BLaER1 (cell line): ENCODE measurements around the gene GRK5.

ENCODE experiments used
- H3K27ac ChIP-seq: shearing (Covaris generic); formaldehyde crosslinking; 2 replicates; pipeline ENCODE4 v1.8.1; 2022
- H3K27me3 ChIP-seq: shearing (Covaris generic); formaldehyde crosslinking; 2 replicates; pipeline ENCODE4 v1.8.1; 2022
- H3K36me3 ChIP-seq: shearing (Covaris generic); formaldehyde crosslinking; 2 replicates; pipeline ENCODE4 v1.8.1; 2022
- H3K4me1 ChIP-seq: shearing (Covaris generic); formaldehyde crosslinking; 2 replicates; pipeline ENCODE4 v1.8.1; 2022
- H3K4me2 ChIP-seq: shearing (Covaris generic); formaldehyde crosslinking; 2 replicates; pipeline ENCODE4 v1.8.1; 2022
- H3K4me3 ChIP-seq: shearing (Covaris generic); formaldehyde crosslinking; 2 replicates; pipeline ENCODE4 v1.8.1; 2022
- H3K9ac ChIP-seq: shearing (Covaris generic); formaldehyde crosslinking; 2 replicates; pipeline ENCODE4 v1.8.1; 2022
- H3K9me3 ChIP-seq: shearing (Covaris generic); formaldehyde crosslinking; 2 replicates; pipeline ENCODE4 v1.8.1; 2022
- H4K20me1 ChIP-seq: shearing (Covaris generic); formaldehyde crosslinking; 2 replicates; pipeline ENCODE4 v1.8.1; 2022
- Cebpa-rat ChIP-seq: shearing (Covaris generic); IDR thresholded peaks from 2 replicates; pipeline ENCODE4 v1.8.1; 2022

The GRK5 gene

DNA sequence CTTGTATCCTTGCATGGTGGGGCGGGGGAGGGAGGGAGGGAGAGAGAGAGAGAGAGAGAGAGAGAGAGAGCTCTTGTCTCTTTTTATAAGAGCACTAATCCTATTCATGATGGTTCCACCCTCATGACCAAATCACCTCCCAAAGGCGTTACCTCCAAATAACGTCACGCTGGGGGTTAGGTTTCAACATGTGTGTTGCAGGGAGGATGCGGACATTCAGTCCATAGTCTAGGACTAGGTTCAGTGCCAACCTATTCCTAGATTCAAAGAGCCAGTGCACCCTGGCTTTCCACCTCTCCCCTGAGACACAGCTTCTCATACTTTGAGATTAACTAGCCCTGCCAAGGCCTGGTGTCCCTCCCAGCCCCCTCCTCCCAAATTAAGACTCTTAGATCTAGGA, 123.0 kb downstream of the GRK5 start:
- Histone ChIP-seq H3K9ac (no peak overlapping the region), H3K9me3 (no peaks in the 10 kb centered on the region), H3K27me3 (no peaks in the 10 kb centered on the region), H3K27ac (no peak overlapping the region), H3K4me3 (no peak overlapping the region), H4K20me1 (peaks cover under 1% of the 10 kb centered on the region; the same call in 1 of the 2 replicates), H3K36me3 (no peaks in the 10 kb centered on the region), H3K4me2 (no peak overlapping the region), H3K4me1 (peaks cover 12% of the 10 kb centered on the region)
- no peak for TF ChIP-seq Cebpa-rat

- Histone ChIP-seq H3K9ac (no peak overlapping the region), H3K4me3 (no peak overlapping the region), H3K9me3 (no peaks in the 10 kb centered on the region), H3K27ac (no peak overlapping the region), H3K4me1 (peaks cover 12% of the 10 kb centered on the region), H4K20me1 (no peaks in the 10 kb centered on the region; the same call in 1 of the 2 replicates), H3K4me2 (no peak overlapping the region), H3K27me3 (no peaks in the 10 kb centered on the region), H3K36me3 (no peaks in the 10 kb centered on the region)
- no peak for TF ChIP-seq Cebpa-rat
Measured at GRCh38 chr10:119331061-119331460, 123.7 kb downstream of the GRK5 start.

DNA sequence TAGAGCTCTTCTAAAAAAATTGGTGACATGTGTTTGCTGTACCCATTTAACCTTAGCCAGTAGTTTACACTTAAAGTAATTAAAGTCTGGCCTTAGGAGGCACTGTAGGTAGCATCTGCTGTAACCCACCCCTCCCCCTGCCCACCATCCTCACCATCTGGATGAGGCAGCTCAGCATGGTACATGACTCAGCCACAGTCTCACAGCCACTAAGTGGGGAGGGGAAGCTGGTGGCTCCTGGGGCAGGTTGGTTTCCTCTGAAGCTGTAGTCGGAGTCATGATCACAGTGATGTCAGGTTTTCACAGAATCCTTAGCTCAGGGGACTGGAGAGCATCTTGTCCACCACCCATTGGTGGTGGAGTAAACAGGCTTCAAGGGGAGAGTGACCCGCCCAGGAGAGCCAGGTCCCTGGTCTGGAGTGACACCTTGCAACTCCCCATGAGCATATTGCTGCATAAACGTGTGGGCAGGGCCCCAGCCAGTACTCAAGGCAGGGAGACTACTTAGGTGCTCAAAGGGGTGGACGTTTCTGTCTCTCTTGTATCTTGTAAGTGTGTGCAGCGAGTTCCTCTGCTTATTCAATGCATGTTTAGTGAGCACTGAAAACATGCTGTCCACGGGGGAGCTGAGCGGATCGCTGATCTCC, 125.9 kb downstream of the GRK5 start:
- no peak overlapping the region for H3K27ac ChIP-seq

DNA sequence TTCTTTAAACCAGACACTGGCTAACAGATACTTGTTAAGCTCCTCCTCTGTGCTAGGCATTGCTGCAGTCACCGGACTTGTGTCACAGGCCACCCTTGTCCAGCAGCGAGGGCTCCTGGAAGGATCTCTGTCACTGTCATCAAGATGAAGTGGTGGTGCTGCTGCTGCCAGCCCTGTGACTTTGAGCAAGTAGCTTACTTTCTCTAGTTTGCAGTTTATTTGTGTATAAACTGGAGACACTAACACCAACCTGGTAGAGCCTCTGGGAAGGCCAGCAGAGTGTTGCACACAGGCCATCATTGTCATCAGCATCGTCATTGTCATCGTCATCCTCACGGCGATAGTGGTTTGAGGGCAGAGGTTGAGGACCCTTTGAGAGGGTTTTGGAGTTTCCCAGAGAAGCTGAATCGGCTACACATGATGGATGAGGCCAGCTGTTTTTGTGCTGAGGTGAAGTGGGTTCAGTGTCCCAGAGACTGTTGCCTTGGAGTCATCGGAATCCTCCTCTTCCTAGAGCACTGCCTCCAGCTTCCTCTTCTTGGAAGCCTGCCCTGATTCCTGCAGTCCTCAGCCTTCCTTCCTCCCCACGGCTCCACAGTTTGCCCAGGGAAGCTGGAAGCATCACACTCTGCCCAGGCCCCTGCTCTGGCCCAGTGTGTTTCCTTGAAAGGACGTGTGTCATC, 128.4 kb downstream of the GRK5 start:
- Histone ChIP-seq H3K36me3 (no peaks in the 10 kb centered on the region), H3K9me3 (no peaks in the 10 kb centered on the region), H3K4me3 (no peak overlapping the region), H4K20me1 (no peaks in the 10 kb centered on the region; the same call in 1 of the 2 replicates), H3K27me3 (no peaks in the 10 kb centered on the region), H3K4me1 (peaks cover 19% of the 10 kb centered on the region), H3K27ac (no peak overlapping the region), H3K9ac (no peak overlapping the region), H3K4me2 (no peak overlapping the region)
- no peak for TF ChIP-seq Cebpa-rat

More for the DNA sequence above, 125.9 kb downstream of the GRK5 start:
- Histone ChIP-seq H3K36me3 (no peaks in the 10 kb centered on the region), H3K4me2 (no peak overlapping the region), H3K9ac (no peak overlapping the region), H3K4me3 (no peak overlapping the region), H3K4me1 (peaks cover 13% of the 10 kb centered on the region), H3K27me3 (no peaks in the 10 kb centered on the region), H3K9me3 (no peaks in the 10 kb centered on the region), H4K20me1 (no peaks in the 10 kb centered on the region; the same call in 1 of the 2 replicates)
- no peak for TF ChIP-seq Cebpa-rat

DNA sequence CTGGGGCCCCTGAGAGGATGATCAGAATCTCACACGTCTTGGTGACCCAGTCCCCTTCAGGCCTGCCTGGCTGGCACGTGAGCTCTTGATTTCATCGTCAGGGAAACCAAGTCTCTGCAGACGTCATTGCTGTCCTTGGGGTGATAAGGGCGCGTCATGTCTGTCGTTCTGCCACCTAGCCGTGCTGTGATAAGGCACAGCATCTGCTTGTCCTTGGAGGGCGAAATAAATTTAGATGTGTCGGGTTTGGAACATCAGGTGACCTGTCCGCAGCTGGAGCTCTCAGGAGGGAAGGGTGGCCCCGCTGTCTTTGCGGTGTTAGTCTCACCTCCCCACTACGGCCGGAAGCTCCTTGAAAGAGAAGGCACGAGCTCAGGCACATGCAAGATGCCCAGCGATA, 129.2 kb downstream of the GRK5 start:
- no peak for TF ChIP-seq Cebpa-rat
- no peaks in the 10 kb centered on the region for H3K9me3 ChIP-seq
- H3K27me3 ChIP-seq: no peaks in the 10 kb centered on the region
- H3K36me3 ChIP-seq: no peaks in the 10 kb centered on the region
- H3K9ac ChIP-seq: no peak overlapping the region
- no peaks in the 10 kb centered on the region for H4K20me1 ChIP-seq
- H3K4me1 ChIP-seq: peaks cover 19% of the 10 kb centered on the region
- no peak overlapping the region for H3K27ac ChIP-seq
- H3K4me3 ChIP-seq: no peak overlapping the region
- H3K4me2 ChIP-seq: no peak overlapping the region

DNA sequence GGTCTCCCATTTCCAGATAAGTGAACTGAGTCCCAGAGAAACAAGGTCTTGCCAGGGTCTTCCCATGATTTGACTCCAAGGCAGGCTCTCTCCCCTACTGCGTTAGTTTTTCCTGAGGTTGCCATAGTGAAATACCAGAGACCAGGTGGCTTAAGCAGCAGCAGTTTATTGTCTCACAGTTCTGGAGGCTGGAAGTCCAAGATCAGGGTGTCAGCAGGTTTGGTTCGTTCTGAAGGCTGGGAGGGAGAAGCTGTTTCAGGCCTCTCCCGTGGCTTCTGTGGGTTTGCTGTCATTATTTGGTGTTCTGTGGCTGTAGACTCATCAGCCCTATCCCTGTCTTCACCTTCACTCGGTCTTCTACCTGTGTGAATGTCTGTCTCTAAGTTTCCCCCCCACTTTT, 129.9 kb downstream of the GRK5 start:
- no peaks in the 10 kb centered on the region for H4K20me1 ChIP-seq

DNA sequence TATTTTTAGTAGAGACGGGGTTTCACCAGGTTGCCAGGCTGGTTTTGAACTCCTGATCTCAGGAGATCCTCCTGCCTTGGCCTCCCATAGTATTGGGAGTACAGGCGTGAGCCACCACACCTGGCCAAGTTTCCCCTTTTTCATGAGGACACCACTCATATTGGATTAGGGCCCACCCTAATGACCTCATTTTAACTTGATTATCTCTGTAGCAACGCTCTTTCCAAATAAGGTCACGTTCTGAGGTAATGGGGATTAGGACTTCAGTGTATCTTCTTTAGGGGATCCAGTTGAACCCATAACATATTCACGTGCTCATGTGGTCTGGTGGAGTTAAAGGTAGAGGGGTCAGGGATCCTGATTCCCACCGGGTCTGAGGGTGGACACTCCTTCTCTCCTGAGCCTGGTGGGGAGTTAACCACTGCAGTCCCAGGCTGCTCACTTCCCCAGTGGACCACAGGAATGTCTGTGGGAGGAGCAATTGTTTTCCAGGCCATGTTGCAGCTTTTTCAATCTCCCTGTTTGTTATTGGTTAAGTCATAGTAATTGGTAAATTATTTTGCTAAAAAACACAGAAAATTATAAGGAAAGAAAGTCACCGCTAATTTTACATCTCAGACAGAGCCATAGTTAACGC, 130.5 kb downstream of the GRK5 start:
- Histone ChIP-seq H3K9me3 (no peaks in the 10 kb centered on the region), H3K4me3 (no peak overlapping the region), H3K36me3 (no peaks in the 10 kb centered on the region), H4K20me1 (no peaks in the 10 kb centered on the region), H3K4me1 (peaks cover 19% of the 10 kb centered on the region), H3K4me2 (0 out of 2 replicates have a peak overlapping the region, but pooled peaks have one; percentile 3), H3K27ac (no peak overlapping the region), H3K27me3 (no peaks in the 10 kb centered on the region), H3K9ac (no peak overlapping the region)
- no peak for TF ChIP-seq Cebpa-rat

More for the DNA sequence above, 129.9 kb downstream of the GRK5 start:
- Histone ChIP-seq H3K27ac (no peak overlapping the region), H3K4me1 (peaks cover 19% of the 10 kb centered on the region), H3K9ac (no peak overlapping the region), H3K4me3 (no peak overlapping the region), H3K36me3 (no peaks in the 10 kb centered on the region), H3K9me3 (no peaks in the 10 kb centered on the region), H3K4me2 (no peak overlapping the region), H3K27me3 (no peaks in the 10 kb centered on the region)
- TF ChIP-seq Cebpa-rat: no peak

GRCh38 chr10:119339109-119339508, 131.7 kb downstream of the GRK5 start:
- H3K36me3 ChIP-seq: no peaks in the 10 kb centered on the region

GRCh38 chr10:119340893-119341458, 133.6 kb downstream of the GRK5 start:
- Histone ChIP-seq H3K27ac (no peak overlapping the region), H3K27me3 (no peaks in the 10 kb centered on the region), H3K4me3 (no peak overlapping the region), H4K20me1 (no peaks in the 10 kb centered on the region), H3K9me3 (no peaks in the 10 kb centered on the region), H3K4me1 (peaks cover 26% of the 10 kb centered on the region), H3K36me3 (no peaks in the 10 kb centered on the region), H3K4me2 (no peak overlapping the region), H3K9ac (no peak overlapping the region)
- TF ChIP-seq Cebpa-rat: no peak

More at GRCh38 chr10:119339109-119339508, 131.7 kb downstream of the GRK5 start:
- peak overlapping the region; percentile 7; the same call in 1 of the 2 replicates for H3K4me2 ChIP-seq
- no peak overlapping the region for H3K4me3 ChIP-seq
- no peaks in the 10 kb centered on the region for H3K9me3 ChIP-seq
- no peak overlapping the region for H3K27ac ChIP-seq
- no peak for TF ChIP-seq Cebpa-rat
- H3K27me3 ChIP-seq: no peaks in the 10 kb centered on the region
- no peaks in the 10 kb centered on the region for H4K20me1 ChIP-seq
- peaks cover 15% of the 10 kb centered on the region for H3K4me1 ChIP-seq
- H3K9ac ChIP-seq: no peak overlapping the region
